Measurements from ENCODE around the gene RIPOR3. TPM values are rescaled to one million over a fixed set of nuclear protein-coding genes. Genes with fewer than 3 reads are reported as not detected.

RIPOR3 gene
- total RNA-seq, 4 donors from 2014 or later = 6.1 to 25.7 (median 15.3) TPM

DNA sequence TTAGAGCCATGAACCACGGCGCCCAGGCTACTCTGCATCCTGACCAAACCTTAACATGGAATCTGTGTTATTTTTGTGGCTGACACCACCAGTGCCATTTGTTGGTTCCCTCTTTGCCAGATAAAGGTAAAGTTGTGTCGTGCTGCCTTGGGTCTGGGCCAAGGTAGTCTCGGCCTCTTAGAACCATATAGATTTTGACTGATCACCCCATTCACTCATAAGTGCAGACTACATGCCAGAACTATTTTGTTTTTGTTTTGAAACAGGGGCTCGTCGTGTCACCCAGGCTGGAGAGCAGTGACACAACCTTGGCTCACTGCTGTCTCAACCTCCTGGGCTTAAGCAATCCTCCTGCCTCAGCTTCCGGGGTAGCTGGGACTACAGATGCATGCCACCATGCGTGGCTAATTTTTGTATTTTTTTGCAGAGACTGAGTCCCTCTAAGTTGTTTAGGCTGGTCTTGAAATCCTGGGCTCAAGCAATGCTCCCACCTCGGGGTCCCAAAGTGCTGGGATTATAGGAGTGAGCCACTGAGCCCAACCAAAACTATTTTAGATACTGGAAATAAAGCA lies 19.2 kb upstream of the RIPOR3 start:
- Histone ChIP-seq H3K27me3 (no peaks in the 10 kb centered on the region), H3K36me3 (no peaks in the 10 kb centered on the region), H3K4me1 (peaks cover 0 to 4% (median 0%) of the 10 kb centered on the region in 4 donors), H3K9me3 (no peaks in the 10 kb centered on the region), H3K27ac (replicated peaks in 1 of 4) (no peak overlapping the region), H3K4me3 (no peak overlapping the region)
- WGBS = 82% methylated on average over 9 of the region's 9 CpGs
- no peak for DNase-seq (ENCODE audit: extremely low spot score)
- intact Hi-C loops (cut with DNase I) = loop anchor here (5.0 kb wide), 1 partner anchor 48 kb away; no protein-coding TSS in a partner anchor
- TF ChIP-seq, protein P1, sequence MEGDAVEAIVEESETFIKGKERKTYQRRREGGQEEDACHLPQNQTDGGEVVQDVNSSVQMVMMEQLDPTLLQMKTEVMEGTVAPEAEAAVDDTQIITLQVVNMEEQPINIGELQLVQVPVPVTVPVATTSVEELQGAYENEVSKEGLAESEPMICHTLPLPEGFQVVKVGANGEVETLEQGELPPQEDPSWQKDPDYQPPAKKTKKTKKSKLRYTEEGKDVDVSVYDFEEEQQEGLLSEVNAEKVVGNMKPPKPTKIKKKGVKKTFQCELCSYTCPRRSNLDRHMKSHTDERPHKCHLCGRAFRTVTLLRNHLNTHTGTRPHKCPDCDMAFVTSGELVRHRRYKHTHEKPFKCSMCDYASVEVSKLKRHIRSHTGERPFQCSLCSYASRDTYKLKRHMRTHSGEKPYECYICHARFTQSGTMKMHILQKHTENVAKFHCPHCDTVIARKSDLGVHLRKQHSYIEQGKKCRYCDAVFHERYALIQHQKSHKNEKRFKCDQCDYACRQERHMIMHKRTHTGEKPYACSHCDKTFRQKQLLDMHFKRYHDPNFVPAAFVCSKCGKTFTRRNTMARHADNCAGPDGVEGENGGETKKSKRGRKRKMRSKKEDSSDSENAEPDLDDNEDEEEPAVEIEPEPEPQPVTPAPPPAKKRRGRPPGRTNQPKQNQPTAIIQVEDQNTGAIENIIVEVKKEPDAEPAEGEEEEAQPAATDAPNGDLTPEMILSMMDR (IDR thresholded peaks at IDR 0.05) = no peak
- TF ChIP-seq POLR2AphosphoS5 (IDR thresholded peaks at IDR 0.05) = no peak
- TF ChIP-seq POLR2A (IDR thresholded peaks at IDR 0.05; ENCODE audit: low read depth) = no peak
- no peak for TF ChIP-seq EP300 (IDR thresholded peaks at IDR 0.05)

DNA sequence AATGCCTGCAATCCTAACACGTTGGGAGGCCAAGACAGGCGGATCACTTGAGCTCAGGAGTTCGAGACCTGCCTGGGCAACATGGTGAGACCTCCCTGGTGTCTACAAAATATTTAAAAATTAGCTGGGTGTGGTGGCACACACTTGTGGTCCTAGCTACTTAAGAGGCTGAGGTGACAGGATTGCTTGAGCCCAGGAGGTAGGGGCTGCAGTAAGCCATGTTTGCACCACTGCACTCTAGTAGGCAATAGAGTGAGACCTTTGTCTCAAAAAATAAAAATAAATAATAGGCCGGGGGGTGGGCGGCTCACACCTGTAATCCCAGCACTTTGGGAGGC lies 18.3 kb upstream of the RIPOR3 start:
- Histone ChIP-seq H3K4me1 (peaks cover 0 to 4% (median 0%) of the 10 kb centered on the region in 4 donors), H3K9me3 (no peaks in the 10 kb centered on the region), H3K27ac (replicated peaks in 1 of 4) (no peak overlapping the region), H3K4me3 (no peak overlapping the region), H3K27me3 (no peaks in the 10 kb centered on the region), H3K36me3 (no peaks in the 10 kb centered on the region)
- TF ChIP-seq POLR2A (IDR thresholded peaks at IDR 0.05; ENCODE audit: low read depth) (no peak), EP300 (IDR thresholded peaks at IDR 0.05) (no peak), POLR2AphosphoS5 (IDR thresholded peaks at IDR 0.05) (no peak)
- TF ChIP-seq, protein P1 (IDR thresholded peaks at IDR 0.05) = no peak
- intact Hi-C loops (cut with DNase I) = no loop called here
- DNase-seq (ENCODE audit: extremely low spot score) = no peak
- WGBS = 49% methylated on average over 5 of the region's 5 CpGs

DNA sequence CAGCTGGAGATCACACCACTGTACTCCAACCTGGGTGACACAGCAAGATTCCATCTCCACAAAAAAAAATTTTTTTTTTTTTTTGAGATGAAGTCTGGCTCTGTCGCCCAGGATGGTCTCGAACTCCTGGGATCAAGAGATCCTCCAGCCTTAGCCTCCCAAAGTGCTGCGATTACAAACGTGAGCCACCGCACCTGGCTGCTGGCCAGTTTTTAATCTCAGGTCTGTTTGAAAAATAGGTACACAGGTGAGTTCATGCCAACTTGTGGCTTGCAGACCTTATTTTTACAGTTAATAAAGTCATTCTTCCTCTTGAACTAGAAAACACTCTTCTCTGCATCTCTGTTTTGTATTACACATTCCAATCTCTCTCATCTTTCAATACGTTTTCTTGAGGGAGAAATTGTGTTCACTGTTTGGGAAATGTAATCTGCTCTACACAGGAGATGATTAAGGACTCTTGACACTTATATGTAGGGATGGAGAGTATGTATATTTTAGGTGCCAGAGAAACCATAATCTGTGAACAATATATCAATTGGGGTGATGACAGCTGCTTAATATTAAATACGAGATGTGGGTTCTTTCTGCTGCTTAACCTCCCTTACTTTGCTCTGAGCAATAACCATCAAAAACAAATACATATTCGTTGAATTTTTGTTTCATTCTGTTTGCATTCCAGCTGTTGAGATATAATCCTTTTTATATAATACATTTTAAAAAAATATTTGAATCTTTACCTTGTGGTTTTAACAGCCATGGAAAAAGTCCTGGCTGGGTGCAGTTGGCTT lies 17.7 kb upstream of the RIPOR3 start:
- no peak for DNase-seq (ENCODE audit: extremely low spot score)
- H3K4me3 ChIP-seq = no peak overlapping the region
- H3K9me3 ChIP-seq = no peaks in the 10 kb centered on the region
- no peak for TF ChIP-seq POLR2A (IDR thresholded peaks at IDR 0.05; ENCODE audit: low read depth)
- TF ChIP-seq POLR2AphosphoS5 (IDR thresholded peaks at IDR 0.05) = no peak
- no peak for TF ChIP-seq EP300 (IDR thresholded peaks at IDR 0.05)
- TF ChIP-seq, protein P1 (IDR thresholded peaks at IDR 0.05) = no peak
- WGBS = 51% methylated on average over 8 of the region's 8 CpGs
- peaks cover 0 to 4% (median 0%) of the 10 kb centered on the region in 4 donors for H3K4me1 ChIP-seq
- intact Hi-C loops (cut with DNase I) = no loop called here
- no peak overlapping the region for H3K27ac ChIP-seq (replicated peaks in 1 of 4)
- no peaks in the 10 kb centered on the region for H3K36me3 ChIP-seq
- no peaks in the 10 kb centered on the region for H3K27me3 ChIP-seq

DNA sequence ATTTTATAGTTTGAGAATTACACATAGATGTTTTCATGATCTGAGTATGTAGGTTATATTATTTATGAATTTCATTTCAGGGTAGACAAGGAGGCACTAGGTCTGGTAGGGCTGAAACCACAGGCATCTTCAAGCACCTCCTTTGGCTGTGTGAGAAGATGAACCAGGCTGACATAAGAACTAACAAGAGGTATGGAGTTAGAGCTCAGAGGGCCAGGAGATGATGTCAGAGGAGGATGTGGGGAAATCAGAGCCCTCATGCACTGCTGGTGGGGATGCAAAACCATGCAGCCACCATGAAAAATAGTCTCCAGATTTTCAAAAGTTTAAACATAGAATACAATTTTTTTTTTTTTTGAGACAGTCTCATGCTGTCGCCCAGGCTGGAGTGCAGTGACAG lies 13.6 kb upstream of the RIPOR3 start:
- H3K36me3 ChIP-seq = no peaks in the 10 kb centered on the region
- H3K4me1 ChIP-seq = no peaks in the 10 kb centered on the region
- no peak overlapping the region for H3K27ac ChIP-seq (replicated peaks in 1 of 4)
- intact Hi-C loops (cut with DNase I) = no loop called here
- TF ChIP-seq POLR2A (IDR thresholded peaks at IDR 0.05; ENCODE audit: low read depth) (no peak), POLR2AphosphoS5 (IDR thresholded peaks at IDR 0.05) (no peak)
- TF ChIP-seq, protein P1 (IDR thresholded peaks at IDR 0.05) = no peak
- no peak overlapping the region for H3K4me3 ChIP-seq
- no peaks in the 10 kb centered on the region for H3K9me3 ChIP-seq
- no peaks in the 10 kb centered on the region for H3K27me3 ChIP-seq
- no peak for DNase-seq (ENCODE audit: extremely low spot score)
- 88% methylated on average over 1 of the region's 1 CpG for WGBS
